ENCODE measurements around the gene CMSS1. TPM values are rescaled to one million over a fixed set of nuclear protein-coding genes. Genes with fewer than 3 reads are reported as not detected.

The CMSS1 gene
- polyA plus RNA-seq, 1 donor from 2014 or later: 31.8 TPM

DNA sequence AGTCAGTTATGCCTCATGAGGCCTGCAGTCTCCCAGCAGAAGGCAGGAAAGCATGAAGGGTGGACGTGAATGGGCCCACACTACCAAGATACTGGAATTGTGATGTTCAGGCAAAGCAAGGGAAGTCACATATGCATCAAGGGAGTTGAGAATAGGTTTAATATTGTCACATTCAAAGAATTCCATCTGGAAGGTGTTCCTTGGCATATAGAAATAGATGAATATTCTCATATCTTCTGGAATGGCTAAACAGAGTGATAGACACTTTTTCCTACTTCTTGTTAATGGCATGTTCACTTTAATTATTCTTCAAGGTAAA, 103.7 kb downstream of the CMSS1 start:
- no peak overlapping the region for H3K4me3 ChIP-seq (ENCODE audit: low read length)
- no peaks in the 10 kb centered on the region for H3K79me2 ChIP-seq (replicated peaks; ENCODE audit: insufficient read depth, low read length)
- H3K27ac ChIP-seq (ENCODE audit: low read length): no peak overlapping the region
- no peaks in the 10 kb centered on the region for H3K36me3 ChIP-seq (ENCODE audit: insufficient read depth, low read length)
- no peak for TF ChIP-seq CTCF (IDR thresholded peaks at IDR 0.05; ENCODE audit: poor library complexity, severe bottlenecking)
- no peak for TF ChIP-seq EP300 (conservative IDR thresholded peaks at IDR 0.05; ENCODE audit: poor library complexity, severe bottlenecking)
- TF ChIP-seq, protein P1, sequence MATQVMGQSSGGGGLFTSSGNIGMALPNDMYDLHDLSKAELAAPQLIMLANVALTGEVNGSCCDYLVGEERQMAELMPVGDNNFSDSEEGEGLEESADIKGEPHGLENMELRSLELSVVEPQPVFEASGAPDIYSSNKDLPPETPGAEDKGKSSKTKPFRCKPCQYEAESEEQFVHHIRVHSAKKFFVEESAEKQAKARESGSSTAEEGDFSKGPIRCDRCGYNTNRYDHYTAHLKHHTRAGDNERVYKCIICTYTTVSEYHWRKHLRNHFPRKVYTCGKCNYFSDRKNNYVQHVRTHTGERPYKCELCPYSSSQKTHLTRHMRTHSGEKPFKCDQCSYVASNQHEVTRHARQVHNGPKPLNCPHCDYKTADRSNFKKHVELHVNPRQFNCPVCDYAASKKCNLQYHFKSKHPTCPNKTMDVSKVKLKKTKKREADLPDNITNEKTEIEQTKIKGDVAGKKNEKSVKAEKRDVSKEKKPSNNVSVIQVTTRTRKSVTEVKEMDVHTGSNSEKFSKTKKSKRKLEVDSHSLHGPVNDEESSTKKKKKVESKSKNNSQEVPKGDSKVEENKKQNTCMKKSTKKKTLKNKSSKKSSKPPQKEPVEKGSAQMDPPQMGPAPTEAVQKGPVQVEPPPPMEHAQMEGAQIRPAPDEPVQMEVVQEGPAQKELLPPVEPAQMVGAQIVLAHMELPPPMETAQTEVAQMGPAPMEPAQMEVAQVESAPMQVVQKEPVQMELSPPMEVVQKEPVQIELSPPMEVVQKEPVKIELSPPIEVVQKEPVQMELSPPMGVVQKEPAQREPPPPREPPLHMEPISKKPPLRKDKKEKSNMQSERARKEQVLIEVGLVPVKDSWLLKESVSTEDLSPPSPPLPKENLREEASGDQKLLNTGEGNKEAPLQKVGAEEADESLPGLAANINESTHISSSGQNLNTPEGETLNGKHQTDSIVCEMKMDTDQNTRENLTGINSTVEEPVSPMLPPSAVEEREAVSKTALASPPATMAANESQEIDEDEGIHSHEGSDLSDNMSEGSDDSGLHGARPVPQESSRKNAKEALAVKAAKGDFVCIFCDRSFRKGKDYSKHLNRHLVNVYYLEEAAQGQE (IDR thresholded peaks at IDR 0.05; ENCODE audit: borderline replicate concordance): no peak
- no peak for TF ChIP-seq EZH2 (IDR thresholded peaks at IDR 0.05; ENCODE audit: borderline replicate concordance, insufficient read depth, low read length, poor library complexity, severe bottlenecking)
- no peak for TF ChIP-seq POLR2AphosphoS5 (IDR thresholded peaks at IDR 0.05)
- no peak for TF ChIP-seq SMC3 (conservative IDR thresholded peaks at IDR 0.05; ENCODE audit: poor library complexity)
- TF ChIP-seq TAF1 (IDR thresholded peaks at IDR 0.05; ENCODE audit: low read depth): no peak
- no peak for TF ChIP-seq RAD21 (conservative IDR thresholded peaks at IDR 0.05)
- no peak for TF ChIP-seq MXI1 (conservative IDR thresholded peaks at IDR 0.05; ENCODE audit: poor library complexity, severe bottlenecking)
- H3K27me3 ChIP-seq (ENCODE audit: insufficient read depth, low read depth, low read length): no peaks in the 10 kb centered on the region
- no peaks in the 10 kb centered on the region for H3F3A ChIP-seq (ENCODE audit: insufficient read depth, low read length, poor library complexity, severe bottlenecking)
- H3K9ac ChIP-seq (ENCODE audit: low read length): no peak overlapping the region
- no peak overlapping the region for H2AFZ ChIP-seq (ENCODE audit: low read depth, low read length)
- no peaks in the 10 kb centered on the region for H4K20me1 ChIP-seq (ENCODE audit: insufficient read depth)
- no peaks in the 10 kb centered on the region for H3K9me2 ChIP-seq (ENCODE audit: insufficient read depth, low read length)
- no peaks in the 10 kb centered on the region for H3K9me3 ChIP-seq (ENCODE audit: low read length)
- no peak overlapping the region for H3K4me2 ChIP-seq (ENCODE audit: low read length)

DNA sequence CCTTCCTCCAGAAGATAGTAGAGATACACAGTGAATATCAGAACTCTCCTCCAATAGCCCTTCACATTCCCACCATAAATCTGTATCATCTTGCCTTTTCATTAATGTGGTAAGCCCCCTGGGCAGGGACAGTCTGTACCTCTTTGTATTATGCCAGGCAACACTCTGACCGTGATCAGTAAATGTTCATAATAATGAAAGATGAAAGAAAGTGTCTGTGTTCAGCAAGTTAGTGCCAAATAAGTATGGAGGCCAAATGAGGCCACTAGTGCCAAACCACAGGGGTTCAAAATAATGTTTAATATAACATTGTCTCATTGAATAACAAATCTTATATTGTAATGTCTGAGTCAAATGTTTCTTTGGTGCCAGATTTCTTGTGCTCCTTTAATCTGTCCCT, 104.3 kb downstream of the CMSS1 start:
- no peaks in the 10 kb centered on the region for H3K9me3 ChIP-seq (ENCODE audit: low read length)
- H4K20me1 ChIP-seq (ENCODE audit: insufficient read depth): no peaks in the 10 kb centered on the region
- H3F3A ChIP-seq (ENCODE audit: insufficient read depth, low read length, poor library complexity, severe bottlenecking): no peaks in the 10 kb centered on the region
- H3K27me3 ChIP-seq (ENCODE audit: insufficient read depth, low read depth, low read length): no peaks in the 10 kb centered on the region
- H3K4me3 ChIP-seq (ENCODE audit: low read length): no peak overlapping the region
- TF ChIP-seq, protein P1 (IDR thresholded peaks at IDR 0.05; ENCODE audit: borderline replicate concordance): no peak
- TF ChIP-seq EP300 (conservative IDR thresholded peaks at IDR 0.05; ENCODE audit: poor library complexity, severe bottlenecking): no peak
- TF ChIP-seq POLR2AphosphoS5 (IDR thresholded peaks at IDR 0.05): no peak
- H3K79me2 ChIP-seq (replicated peaks; ENCODE audit: insufficient read depth, low read length): no peaks in the 10 kb centered on the region
- no peak overlapping the region for H3K4me2 ChIP-seq (ENCODE audit: low read length)
- H3K9ac ChIP-seq (ENCODE audit: low read length): no peak overlapping the region
- H3K36me3 ChIP-seq (ENCODE audit: insufficient read depth, low read length): no peaks in the 10 kb centered on the region
- no peak overlapping the region for H2AFZ ChIP-seq (ENCODE audit: low read depth, low read length)
- no peak overlapping the region for H3K27ac ChIP-seq (ENCODE audit: low read length)
- H3K9me2 ChIP-seq (ENCODE audit: insufficient read depth, low read length): no peaks in the 10 kb centered on the region
